Panc1 (cell line): Measurements from ENCODE around the gene TMEM127.

Source experiments
- CTCF ChIP-seq: fragments of 450-650 bp; IDR thresholded peaks from 2 replicates; pipeline ENCODE4 v1.5.1; 2017; ENCODE audit warnings: mild to moderate bottlenecking
- POLR2AphosphoS5 ChIP-seq: IDR thresholded peaks from 2 replicates; pipeline ENCODE4 v1.6.1; 2012; ENCODE audit warnings: mild to moderate bottlenecking, low read depth, low read length, moderate library complexity

- TF ChIP-seq CTCF = no peak
- TF ChIP-seq POLR2AphosphoS5 = no peak
Measured at GRCh38 chr2:96273763-96274162, 8.0 kb upstream of the TMEM127 start.
